RPMI7951 (cell line): ENCODE measurements around the gene FKBP6. TPM values are rescaled to one million over a fixed set of nuclear protein-coding genes. Genes with fewer than 3 reads are reported as not detected.
"Not testable (repeated sequence)": the region's sequence is repeated elsewhere in the genome, so short reads cannot be mapped to it uniquely, and the experiment has no call there.

Experiments
- DNase-seq: peaks from one replicate; pipeline ENCODE4 v3.0.0-alpha.2; 2012; ENCODE audit warnings: low read depth
- total RNA-seq: library from RNA; depleted of rRNA; stranded (reverse); fragments of >200 nt; shearing (Covaris generic); gene quantifications from 2 replicates; pipeline ENCODE4 v1.2.3, GENCODE V29; 2014; rRNA removed

FKBP6 gene
- total RNA-seq, 1 experiment from 2014 or later, result not detected

- no peak for DNase-seq
Measured at GRCh38 chr7:73395538-73396503, 67.9 kb downstream of the FKBP6 start.

DNA sequence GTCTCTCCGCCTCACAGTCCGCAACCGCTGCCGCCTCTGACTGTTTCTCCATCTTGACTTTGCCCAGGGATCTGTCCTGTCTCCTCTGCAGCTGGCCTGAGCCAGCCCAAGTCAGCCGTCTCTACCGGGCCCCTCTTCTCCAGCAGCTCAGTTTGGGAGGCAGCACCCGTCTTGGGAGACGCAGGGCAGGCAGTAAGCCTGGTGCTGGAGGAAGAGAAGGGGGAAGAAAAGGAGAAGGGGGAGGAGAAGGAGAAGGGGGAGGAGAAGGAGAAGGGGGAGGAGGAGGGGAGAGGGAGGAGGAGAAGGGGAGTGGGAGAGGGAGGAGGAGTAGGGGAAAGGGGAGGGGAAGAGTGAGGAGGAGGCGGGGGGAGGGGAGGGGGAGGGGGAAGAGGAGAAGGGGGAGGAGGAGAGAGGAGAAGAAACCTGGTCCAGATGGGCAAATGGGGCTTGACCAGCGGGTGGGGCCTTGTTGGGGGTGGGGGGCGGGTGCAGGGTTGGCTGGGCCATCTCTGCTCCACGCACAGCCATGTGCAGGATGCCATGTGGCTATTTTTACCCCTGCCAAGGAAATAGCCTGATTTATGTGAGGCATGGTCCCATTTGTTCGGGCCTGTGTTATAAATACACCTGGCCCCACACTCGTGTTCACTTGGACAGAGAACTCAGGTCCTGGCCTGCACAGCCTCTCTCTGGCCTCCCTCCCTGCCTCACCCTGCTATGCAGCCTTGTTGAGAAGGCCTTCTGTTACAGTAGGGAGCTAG is 69.7 kb downstream of the FKBP6 start:
- no peak for DNase-seq

DNA sequence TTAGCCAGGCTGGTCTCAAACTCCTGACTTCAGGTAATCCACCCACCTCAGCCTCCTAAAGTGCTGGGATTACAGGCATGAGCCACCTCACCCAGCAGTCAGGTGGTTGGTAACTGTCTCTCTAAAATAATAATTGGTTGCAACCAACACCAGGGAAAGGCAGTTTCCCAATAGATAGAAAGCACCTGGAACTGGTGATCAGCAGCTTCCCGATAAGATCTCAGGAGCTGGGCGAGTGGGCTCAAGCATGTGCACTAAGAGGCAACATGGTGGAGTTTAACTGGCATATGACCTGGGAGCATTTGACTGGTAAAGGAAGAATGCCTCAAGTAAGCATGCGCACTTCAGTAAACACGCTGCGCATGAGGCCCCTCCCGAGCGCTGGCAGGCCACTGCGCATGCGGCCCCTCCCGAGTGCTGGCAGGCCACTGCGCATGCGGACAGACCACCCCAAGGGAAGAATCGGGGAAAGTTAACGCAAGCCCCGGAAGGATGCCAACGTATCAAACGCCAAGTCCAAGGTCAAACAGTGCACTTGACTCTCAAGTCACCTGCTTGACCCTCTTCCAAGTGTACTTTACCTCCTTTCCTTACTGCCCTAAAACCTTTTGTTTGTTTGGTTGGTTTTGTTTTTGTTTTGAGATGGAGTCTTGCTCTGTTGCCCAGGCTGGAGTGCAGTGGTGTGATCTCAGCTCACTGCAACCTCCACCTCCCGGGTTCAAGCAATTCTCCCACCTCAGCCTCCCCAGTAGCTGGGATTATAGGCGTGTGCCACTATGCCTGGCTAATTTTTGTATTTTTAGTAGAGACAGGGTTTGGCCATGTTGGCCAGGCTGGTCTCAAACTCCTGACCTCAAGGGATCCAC is 71.5 kb downstream of the FKBP6 start:
- DNase-seq, result not testable (repeated sequence)

GRCh38 chr7:73404860-73405259 is 76.9 kb downstream of the FKBP6 start:
- not testable (repeated sequence) for DNase-seq

Other genes starting within 250 kb of the FKBP6 start
- not detected in 2 replicates for gene SPDYE9, start 242.1 kb upstream of the FKBP6 start, total RNA-seq
- 24.1 and 27.2 TPM in 2 replicates for gene NSUN5, start 19.3 kb upstream of the FKBP6 start, total RNA-seq
- not detected in 2 replicates for gene TRIM50, start 79 bp upstream of the FKBP6 start, total RNA-seq
- gene FZD9, start 105.6 kb downstream of the FKBP6 start, total RNA-seq, result 0.60 and 0.88 TPM in 2 replicates
- gene BAZ1B, start 194.1 kb downstream of the FKBP6 start, total RNA-seq, result 54.2 and 60.4 TPM in 2 replicates
- 32.8 and 33.1 TPM in 2 replicates for gene BCL7B, start 229.5 kb downstream of the FKBP6 start, total RNA-seq